ENCODE measurements around the gene SAMD10. TPM values are rescaled to one million over a fixed set of nuclear protein-coding genes. Genes with fewer than 3 reads are reported as not detected.
A peak's percentile ranks its signal among the peaks of the same experiment; 100 is the strongest.
"Not testable (repeated sequence)": the region's sequence is repeated elsewhere in the genome, so short reads cannot be mapped to it uniquely, and the experiment has no call there.

Gene SAMD10
- total RNA-seq, 1 donor from 2014 or later: 0.24 TPM

DNA sequence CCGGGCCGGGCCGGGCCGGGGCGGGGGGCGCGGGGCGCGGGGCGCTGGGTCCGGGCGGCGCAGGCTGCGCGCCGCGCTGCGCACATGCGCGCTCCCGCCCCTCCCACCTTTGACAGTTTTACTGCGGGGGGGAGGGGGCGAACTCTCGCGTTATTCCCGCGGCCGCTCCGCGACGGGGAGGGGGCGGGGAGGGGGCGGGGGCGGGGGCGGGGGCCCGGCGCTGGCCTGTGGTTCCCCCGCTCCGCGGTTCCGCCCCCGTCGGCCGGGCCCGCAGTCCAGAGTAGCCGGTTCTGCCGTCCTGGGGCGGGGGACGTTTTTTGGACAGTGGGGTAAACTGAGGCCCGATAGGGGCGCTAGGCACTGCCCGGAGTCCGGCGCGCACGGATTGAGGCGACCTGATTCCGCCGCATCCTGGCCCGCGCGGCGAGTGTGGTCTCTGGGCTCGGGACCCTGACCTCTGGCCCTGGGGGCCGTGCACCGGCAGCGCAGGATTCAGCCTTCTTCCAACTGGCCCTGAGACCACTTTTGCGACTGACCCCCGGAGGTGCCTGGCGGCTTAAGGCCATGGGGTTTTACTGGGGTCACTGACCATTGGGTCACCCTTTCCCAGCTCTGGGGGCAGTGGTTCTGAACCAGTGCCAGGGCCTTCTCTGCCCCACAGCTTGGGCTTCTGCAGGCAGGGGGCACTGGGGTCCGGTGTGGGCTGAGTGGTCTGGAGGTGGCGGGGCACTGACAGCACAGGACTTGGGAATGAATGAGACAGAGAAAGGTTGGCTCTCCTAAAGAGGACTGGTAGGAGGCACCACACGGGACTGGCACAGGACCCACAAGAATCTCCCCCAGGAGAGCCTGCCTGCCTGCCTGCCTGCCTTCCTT, 9.4 kb downstream of the SAMD10 start, which contains the start of gene ZNF512B:
ZNF512B (minus strand) TSS at position 93 of the 876 bp plus-strand sequence. CDS start 1,980 bp downstream, outside the sequence.
- peak; percentile 43 for DNase-seq (ENCODE audit: low spot score)

DNA sequence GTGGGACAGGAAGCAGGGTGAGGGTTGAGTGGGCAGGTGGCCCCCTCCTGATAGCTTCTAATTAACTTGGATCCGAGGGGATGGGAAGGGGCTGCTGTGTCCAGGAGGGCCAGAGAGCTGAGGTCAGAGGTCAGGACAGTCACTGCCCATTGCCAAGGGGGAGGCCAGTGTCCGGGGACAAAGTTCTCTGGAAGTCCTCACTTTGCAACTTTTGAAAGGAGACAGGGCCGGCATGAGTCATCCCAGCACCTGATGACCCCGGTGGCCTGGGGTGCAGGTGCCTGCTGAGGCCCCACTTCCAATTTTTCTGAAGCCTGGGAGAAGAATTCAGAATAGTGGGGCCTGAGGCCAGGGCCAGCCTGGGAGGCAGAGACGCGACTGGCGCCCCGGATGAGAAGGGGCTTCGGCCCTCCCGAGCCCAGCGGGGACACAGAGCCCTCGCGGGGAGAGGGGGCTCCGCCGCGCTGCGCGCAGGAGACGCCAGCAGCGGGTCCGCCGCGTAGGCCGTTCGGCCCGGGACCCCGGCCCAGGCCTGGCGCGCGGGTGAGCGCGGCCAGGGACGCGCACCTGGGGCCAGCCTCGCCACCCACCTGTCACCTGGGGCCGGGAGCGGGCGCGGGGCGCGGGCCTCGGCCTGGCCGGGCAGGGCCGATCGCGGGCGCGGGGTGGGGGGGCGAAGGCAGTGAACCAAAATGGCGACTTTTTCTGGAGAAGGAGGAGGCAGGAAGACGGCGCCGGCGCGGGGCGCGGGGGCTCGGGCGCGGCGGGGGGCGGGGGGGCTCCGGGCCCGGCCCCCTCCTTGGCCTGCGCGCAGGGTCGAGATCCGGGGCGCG, 10.3 kb downstream of the SAMD10 start:
- no peak for DNase-seq (ENCODE audit: low spot score)

DNA sequence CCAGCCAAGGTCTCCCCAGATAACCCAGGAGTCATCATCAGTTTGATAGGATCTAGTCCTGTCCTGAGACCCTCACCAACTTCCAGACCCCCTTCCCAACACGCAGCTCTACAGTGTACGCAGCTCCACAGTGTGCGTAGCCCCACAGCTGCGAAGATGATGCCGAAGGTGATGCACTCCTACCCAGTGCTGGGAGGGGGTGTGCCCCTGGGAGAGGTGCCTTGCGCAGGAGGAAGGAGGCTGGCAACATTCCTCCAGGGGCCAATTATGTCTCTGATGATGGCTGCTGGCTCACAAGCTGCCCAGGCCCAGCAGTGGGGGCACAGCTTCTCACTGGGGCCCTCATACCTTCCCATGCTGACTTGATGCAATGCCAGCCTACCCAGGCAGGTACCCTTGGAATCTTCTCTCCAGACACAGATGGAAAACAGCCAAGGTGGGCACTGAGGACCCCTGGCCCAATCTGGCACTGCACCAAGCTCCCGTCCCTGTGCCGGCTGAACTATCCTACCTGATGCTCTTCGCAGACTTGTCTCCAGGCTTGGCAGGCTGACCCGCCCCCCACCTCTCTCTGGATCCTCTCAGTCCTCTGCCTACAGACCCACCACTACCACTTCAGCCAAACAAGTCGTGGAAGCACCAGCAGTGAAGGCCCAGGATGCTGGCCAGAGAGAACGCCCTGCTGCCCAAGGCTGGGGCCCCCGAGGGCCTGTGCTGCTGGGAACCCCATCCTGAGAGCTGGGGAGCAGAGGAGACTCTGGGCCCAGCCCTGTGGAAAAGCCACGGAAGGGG, 11.1 kb downstream of the SAMD10 start:
- no peak for DNase-seq (ENCODE audit: low spot score)

DNA sequence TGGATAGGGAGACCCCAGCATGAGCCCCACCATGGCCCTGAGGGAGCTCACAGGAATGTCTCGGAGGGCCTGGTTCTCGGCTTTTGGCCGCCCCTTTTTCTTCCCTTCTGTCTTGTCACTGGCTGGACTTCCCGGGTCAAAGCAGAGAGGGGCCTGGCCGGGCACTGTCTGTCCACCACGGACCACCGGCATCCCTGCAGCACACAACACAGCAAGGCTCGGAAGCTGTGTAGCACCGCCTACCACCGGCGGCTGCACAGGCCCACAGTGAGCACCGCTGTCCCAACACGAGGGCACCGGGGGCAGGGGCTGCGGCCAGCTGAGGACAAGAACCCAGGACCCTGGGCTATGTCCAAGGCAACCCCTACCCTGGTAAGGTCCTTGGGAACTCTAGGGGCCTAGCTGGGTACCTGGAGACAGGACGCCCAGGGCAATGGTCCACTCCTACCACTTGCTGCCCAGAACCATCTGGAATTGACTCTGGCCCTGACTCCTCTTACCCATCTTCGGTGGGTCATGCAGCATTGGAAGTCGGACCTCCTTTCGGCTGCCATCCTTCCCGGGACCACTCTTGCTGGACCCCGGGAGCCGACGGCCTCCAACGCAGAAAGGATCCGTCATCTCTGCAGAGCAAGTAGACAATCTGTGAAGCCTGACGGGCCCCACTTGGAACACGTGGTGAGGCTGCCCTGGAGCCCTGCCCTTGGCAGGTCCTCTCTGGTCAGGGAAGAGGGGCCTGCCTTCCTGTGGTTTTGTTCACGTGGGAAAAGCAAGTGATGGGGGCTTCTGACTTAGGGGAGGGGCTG, 11.9 kb downstream of the SAMD10 start:
- DNase-seq (ENCODE audit: low spot score): no peak

DNA sequence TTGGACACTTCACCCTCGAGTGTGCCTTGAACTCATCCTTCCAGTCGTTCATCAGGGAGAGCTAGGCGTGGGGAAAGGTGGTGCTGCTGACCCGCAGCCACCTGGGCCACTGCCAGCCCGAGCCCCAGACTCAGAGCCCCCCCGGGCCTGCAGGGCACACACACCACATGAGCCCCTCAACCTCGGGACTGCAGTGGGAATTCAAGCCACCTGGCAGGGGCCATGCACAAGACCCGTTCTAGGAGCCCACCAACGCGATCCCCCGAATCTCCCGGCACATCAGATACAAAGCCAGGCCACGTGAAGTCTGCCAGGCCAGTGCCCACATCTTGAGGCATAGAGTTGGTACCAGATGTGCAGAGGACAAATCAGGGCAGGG, 12.5 kb downstream of the SAMD10 start:
- no peak for DNase-seq (ENCODE audit: low spot score)

DNA sequence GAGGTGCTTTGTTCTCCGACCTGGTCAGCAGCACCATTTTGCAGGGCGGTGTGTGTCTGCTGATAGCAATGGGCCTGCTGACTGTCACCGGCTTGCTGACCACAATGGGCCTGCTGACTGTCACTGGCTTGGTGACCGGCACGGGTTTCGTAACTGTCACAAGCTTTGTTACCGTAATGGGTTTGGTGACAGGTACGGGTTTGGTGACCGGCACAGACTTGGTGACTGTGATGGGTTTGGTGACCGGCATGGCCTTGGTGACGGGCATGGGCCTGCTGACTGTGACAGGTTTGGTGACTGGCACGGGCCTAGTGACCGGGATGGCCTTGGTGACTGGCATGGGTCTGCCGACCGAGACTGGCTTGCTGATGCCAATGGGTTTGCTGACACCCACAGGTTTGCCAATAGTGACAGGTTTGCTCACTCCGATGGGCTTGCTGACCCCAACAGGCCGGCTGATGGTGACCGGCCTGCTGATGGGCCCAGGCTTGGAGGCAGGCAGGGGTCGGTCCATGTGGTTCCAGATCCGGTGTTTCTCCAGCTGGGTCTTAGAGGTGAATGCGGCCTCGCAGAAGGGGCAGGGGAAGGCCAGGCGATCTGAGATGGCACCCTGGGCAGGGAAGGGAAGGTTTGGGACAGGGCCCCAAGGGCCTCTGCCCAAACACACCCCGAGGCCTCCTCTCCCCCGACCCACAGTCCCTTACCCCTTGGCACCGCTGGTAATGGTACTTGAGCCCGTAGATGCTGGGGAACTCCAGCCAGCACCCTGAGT, 13.1 kb downstream of the SAMD10 start:
- DNase-seq (ENCODE audit: low spot score): no peak

DNA sequence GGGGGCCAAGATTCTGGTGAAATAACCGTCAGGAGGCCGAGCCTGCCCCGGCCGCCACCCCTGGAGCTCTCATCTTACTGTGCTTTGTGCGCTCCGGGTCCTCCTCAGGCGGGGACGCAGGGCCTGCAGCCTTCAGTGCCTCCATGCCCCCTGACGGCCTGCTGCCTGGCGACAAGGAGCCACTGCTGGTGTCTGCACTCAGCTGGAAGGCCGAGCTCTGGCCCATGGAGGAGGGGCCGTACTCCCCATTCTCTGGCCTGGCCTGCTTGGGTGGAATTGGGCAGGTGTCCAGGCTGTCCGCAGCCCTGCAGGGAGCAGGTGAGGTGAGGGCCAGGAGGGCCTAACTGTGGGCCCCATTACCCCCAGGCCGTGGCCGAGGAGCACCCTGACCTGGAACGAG, 15.0 kb downstream of the SAMD10 start:
- DNase-seq (ENCODE audit: low spot score): no peak

DNA sequence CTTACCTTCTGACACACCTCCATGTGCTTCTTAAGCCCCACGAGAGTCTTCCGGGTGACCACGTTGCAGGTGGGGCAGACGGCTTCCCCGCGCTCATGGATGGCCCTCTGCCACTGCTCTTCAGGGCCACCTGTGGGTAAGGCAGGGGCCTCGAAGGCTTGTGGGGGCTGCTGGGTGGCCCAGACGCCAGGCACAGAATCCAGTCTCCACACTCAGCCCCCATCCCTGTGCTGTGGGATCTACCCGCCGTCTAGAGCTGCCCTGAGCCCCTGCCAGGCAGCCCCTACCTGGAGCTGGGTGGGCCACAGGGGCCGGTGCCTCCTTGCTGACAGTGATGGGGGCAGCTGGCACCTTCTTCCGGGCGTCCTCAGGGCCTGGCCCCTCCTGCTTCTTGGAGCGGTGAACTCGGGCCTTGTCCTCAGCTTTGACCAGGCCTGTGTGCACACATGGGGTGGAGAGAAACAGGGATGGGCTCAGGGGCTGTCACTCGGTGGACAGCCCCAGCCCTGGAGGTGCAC, 15.6 kb downstream of the SAMD10 start:
- DNase-seq (ENCODE audit: low spot score): no peak

DNA sequence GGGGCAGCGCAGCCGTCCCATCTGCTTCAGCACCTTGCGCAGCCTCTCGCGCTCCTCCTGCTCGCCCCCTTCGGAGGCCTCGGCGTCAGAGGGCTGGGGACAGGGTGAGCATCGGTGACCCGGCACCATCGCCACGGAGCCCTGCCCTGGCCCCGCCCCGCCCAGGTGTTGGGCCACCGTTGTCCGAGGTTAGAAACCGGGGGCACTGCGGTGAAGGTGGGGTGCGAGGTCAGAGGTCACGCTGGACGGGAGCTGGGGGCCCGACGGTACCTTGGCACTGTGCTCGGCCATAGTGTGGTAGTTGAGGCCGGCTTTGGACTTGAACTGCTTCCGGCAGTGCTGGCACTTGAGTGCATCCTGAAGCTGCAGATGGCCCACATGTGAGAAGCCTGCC, 16.1 kb downstream of the SAMD10 start:
- DNase-seq (ENCODE audit: low spot score): no peak

DNA sequence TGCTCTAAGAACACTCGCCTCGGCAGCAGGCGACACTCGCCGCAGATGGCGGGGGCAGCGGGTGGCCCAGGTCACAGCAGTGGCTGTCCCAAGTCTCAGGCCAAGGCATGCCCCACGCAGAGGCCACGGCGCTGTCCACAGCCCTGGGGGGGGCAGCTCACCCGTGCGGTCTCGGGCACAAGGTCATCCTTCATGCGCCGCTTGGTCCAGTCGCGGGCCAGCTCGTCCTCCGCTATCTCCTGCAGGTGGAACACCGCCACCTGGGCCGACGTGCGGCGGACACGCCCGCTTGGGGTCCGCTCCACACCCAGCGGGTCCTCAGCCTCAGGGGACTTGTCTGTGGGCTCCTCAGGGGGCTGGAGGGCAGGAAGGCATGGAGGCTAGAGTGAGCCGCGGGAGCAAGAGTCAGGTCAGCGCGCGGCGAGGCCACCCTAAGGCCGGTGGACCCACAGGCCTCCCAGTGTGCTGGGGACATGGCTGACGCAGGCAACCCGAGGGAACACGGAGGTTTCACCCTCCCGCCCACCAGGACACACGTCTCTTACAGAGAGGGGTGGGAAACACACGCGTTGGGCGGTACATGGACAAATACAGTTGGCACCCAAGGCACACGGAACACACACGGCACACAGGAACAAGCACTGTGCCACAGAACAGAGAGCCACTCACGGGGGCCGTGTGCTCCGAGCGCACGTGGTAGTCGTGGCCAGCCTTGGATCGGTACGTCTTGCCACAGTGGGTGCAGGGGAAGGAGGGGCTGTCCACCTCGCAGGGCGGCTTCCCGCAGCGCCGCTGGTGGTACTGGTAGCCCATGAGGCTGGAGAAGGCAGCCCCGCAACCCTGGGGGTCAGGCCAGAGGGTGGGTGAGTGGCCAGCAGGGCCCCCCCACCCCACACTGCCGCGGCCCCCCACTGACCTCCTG, 16.8 kb downstream of the SAMD10 start:
- DNase-seq (ENCODE audit: low spot score): no peak

DNA sequence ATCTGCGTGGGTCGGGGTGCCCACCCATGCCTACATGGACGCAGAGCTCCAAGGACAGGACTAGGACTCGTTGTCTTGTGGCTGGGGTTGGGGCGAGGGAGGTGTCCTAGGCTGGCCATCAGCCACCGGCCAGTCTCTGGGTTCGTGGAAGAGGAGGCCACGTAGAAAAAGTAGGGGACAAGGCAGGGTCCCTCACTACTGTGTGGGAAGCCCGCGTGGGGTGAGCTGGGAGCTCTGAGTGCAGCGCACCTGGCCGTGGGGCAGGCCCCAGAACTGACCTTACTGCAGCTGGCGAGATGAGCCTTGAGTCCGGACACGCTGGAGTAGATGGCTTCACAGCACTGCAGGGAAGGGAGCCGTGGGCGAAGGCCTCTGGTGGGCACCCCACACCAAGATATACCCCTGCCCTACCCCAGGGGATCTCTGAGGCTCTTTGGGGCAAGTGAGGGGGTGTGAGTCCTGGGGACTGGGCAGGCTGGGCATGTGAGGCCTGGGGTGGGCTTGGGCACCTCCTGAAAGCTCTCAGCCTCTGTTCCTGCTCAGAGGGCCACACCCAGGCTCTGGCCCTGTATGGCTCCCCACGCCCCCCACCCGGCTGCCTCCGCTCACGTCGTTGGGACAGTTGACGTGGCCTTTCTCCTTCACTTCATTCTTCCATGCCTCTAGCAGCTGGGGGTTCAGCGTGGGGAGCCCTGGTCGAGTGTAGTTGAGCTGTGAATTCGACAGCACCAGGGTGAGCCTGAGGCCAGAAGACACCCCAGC, 17.6 kb downstream of the SAMD10 start:
- DNase-seq (ENCODE audit: low spot score): no peak

DNA sequence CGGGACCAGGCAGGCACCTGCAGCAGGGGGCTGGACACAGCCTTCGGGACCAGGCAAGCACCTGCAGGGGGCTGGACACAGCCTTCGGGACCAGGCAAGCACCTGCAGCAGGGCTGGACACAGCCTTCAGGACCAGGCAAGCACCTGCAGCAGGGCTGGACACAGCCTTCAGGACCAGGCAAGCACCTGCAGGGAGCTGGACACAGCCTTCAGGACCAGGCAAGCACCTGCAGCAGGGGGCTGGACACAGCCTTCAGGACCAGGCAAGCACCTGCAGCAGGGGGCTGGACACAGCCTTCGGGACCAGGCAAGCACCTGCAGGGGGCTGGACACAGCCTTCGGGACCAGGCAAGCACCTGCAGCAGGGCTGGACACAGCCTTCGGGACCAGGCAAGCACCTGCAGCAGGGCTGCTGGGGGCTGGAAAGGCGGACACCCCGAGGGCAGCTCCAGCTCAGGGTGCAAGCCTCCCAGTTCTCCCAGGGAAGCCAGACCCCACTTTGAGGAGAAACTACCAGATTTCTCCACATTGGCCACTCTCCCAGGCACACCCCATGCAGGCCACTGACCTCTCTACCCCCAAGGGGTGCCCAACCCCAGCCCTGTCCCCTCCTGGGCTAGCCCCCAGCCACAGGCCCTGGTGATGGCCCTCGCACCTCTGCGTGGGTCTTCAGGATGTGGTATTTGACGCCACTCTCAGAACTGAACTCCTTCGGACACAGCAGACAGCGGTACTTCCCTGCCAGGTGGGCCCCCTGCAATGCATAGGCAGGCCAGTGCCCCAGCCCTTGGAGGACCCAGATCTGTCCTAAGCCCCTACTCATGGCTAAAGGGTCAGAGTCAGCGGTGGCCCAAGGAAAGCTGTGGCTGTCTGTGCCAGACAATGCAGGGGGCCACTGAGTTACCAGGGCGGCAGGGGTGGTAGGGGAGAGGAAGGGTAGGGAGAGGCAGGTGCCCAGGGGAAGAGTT, 18.5 kb downstream of the SAMD10 start:
- DNase-seq (ENCODE audit: low spot score): not testable (repeated sequence)

DNA sequence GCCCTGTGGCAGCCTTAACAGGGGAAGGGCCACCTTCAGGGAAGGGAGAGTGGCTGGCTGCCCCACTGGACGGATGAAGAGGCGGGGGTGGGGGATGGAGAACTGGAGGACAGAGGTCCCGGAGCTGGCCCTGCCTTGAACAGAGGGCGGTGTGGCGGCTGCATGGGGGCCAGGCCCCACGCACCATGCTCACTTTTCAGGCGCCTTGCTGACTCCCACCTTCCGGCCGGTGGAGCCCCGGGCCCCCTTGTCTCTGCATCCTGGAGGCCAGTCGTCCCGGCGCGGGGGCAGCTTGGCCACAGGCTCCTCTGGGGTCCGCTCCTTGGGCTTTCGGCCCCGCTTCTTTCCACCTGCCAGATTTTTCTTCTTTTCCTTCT, 19.8 kb downstream of the SAMD10 start:
- no peak for DNase-seq (ENCODE audit: low spot score)

DNA sequence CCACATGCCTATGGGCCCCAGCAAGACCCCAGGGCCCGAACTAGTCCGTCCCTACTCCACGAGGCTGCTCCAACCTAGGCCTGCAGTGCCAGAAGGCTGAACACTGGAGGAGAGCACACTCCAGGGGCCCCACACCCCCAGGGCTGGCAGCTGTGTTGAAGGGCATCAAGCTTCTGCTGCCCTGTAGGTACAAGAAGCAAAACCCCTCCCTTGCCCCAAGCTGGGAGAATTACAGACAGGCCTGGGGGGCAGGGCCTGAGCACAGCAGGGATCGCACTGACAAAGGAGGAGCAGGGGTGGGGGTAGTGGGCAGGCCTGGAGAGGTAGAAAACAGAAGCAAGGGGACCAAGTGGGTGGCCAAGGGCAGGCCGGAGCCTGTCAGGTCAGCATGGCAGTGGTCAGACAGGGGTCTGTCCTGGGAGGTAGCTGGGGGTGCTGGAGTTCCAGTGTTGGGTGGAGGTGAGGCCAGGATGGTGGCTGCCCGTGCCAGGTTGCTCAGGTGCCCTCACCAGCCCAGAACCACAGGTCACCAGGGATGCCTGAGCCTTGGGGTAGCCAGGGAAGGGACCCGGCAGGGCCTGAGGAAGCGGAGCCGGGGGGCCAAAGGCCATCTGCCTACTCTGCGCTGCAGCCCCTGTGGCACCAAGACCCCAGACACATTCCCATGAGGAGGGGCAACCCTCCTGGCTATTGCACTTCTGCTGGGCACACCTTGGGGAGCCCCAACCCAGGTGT, 20.3 kb downstream of the SAMD10 start:
- no peak for DNase-seq (ENCODE audit: low spot score)

DNA sequence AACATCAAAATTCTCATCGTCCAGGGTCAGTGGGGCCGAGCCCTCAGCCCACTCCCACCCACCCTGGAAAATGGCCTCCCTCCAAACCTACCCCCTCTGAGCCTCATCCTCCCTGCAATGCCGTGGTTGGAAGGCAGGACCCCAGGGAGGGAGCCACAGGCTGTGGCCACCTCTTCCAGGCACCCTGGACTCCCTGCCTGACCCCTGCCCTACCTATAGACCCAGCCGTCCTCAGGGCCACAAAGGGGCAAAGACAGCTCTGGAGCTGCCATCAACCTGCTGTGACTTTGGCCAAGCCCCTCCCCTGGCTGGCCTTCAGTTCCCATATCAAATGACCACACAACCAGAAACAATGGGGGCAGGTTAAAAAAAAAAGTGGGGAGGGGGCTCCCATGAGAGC, 21.0 kb downstream of the SAMD10 start:
- DNase-seq (ENCODE audit: low spot score): no peak

All from umbilical cord (tissue), 2 donors.